ENCODE results near the gene STXBP4.

- TF ChIP-seq CTCF (IDR thresholded peaks at IDR 0.05; ENCODE audit: low read length) (no peak), EZH2 (IDR thresholded peaks at IDR 0.05; ENCODE audit: borderline replicate concordance, low read length) (no peak)
These were observed 11.8 kb upstream of the STXBP4 start for GRCh38 chr17:54956791-54957190.

Data from OCI-LY1 (cell line).